Liver (tissue), 9 donors: ENCODE results near the gene FBXO31. TPM values are rescaled to one million over a fixed set of nuclear protein-coding genes. Genes with fewer than 3 reads are reported as not detected.

ENCODE experiments used
- DNase-seq: peaks from one replicate; pipeline ENCODE4 v3.0.0-alpha.2; 2017; ENCODE audit warnings: low spot score
- H3K27ac ChIP-seq, 2 donors: one replicate each; pipeline ENCODE4 v1.7.0; 2013; ENCODE audit warnings: inconsistent platforms in 2 of 2, low read length in 2 of 2, control low read depth in 1 of 2, low read depth in 1 of 2, mild to moderate bottlenecking in 1 of 2
- H3K27me3 ChIP-seq, 4 donors: one replicate each; pipeline versions ENCODE4 v1.6.1 to v1.7.0; 2013; ENCODE audit warnings: low read length in 3 of 4, inconsistent platforms in 1 of 4, mild to moderate bottlenecking in 1 of 4, moderate library complexity in 1 of 4; ENCODE audit not compliant: control insufficient read depth in 4 of 4, insufficient read depth in 4 of 4
- H3K36me3 ChIP-seq, 4 donors: one replicate each; pipeline versions ENCODE4 v1.6.1 to v1.7.0; 2013; ENCODE audit warnings: low read length in 3 of 4, mild to moderate bottlenecking in 3 of 4, low read depth in 1 of 4, moderate library complexity in 1 of 4; ENCODE audit not compliant: control insufficient read depth in 4 of 4, insufficient read depth in 3 of 4
- H3K4me1 ChIP-seq, 4 donors: one replicate each; pipeline versions ENCODE4 v1.6.1 to v1.7.0; 2013; ENCODE audit warnings: low read length in 3 of 4, mild to moderate bottlenecking in 3 of 4, moderate library complexity in 1 of 4; ENCODE audit not compliant: control insufficient read depth in 4 of 4, insufficient read depth in 4 of 4
- H3K4me3 ChIP-seq, 3 donors: one replicate each; pipeline versions ENCODE4 v1.6.1 to v1.7.0; 2013; ENCODE audit warnings: low read length in 3 of 3, control low read depth in 1 of 3, low read depth in 1 of 3, mild to moderate bottlenecking in 1 of 3
- H3K9ac ChIP-seq, 2 donors: one replicate each; pipeline ENCODE4 v1.7.0; 2013; ENCODE audit warnings: low read length in 2 of 2, mild to moderate bottlenecking in 2 of 2, moderate library complexity in 2 of 2, control low read depth in 1 of 2, low read depth in 1 of 2
- H3K9me3 ChIP-seq, 4 donors: one replicate each; pipeline versions ENCODE4 v1.6.1 to v1.7.0; 2013; ENCODE audit warnings: low read length in 3 of 4; ENCODE audit not compliant: control insufficient read depth in 4 of 4
- ATF3 ChIP-seq: IDR thresholded peaks from 2 replicates; pipeline ENCODE4 v1.6.1; 2016; ENCODE audit warnings: antibody characterized with exemption
- CTCF ChIP-seq: fragments of 150-350 bp; IDR thresholded peaks from 2 replicates; pipeline ENCODE4 v1.5.1; 2017; ENCODE audit warnings: improper control_type of control experiment, low read depth, low read length; ENCODE audit not compliant: missing input control
- EGR1 ChIP-seq, 2 donors: IDR thresholded peaks; 2 replicates each; pipeline ENCODE4 v1.6.1; 2016 to 2018; ENCODE audit warnings: antibody characterized with exemption in 2 of 2, low read depth in 2 of 2
- FOXA1 ChIP-seq: IDR thresholded peaks from 2 replicates; pipeline ENCODE4 v1.6.1; 2016; ENCODE audit warnings: antibody characterized with exemption
- FOXA2 ChIP-seq: IDR thresholded peaks from 2 replicates; pipeline ENCODE4 v1.6.1; 2016; ENCODE audit warnings: antibody characterized with exemption
- GABPA ChIP-seq, 2 donors: IDR thresholded peaks in 1 of 2; conservative IDR thresholded peaks in 1 of 2; 2 replicates each; pipeline ENCODE4 v1.6.1; 2016; ENCODE audit warnings: antibody characterized with exemption in 2 of 2, mild to moderate bottlenecking in 1 of 2, moderate library complexity in 1 of 2
- HNF4A ChIP-seq, 2 donors: conservative IDR thresholded peaks; 2 replicates each; pipeline ENCODE4 v1.6.1; 2016; ENCODE audit warnings: antibody characterized with exemption in 2 of 2, mild to moderate bottlenecking in 2 of 2
- JUND ChIP-seq, 2 donors: IDR thresholded peaks; 2 replicates each; pipeline ENCODE4 v1.6.1; 2016; ENCODE audit warnings: antibody characterized with exemption in 2 of 2
- MAX ChIP-seq: IDR thresholded peaks from 2 replicates; pipeline ENCODE4 v1.6.1; 2016; ENCODE audit warnings: antibody characterized with exemption
- RAD21 ChIP-seq, 2 donors: IDR thresholded peaks; 2 replicates each; pipeline ENCODE4 v1.6.1; 2016; ENCODE audit warnings: antibody characterized with exemption in 2 of 2, mild to moderate bottlenecking in 2 of 2
- REST ChIP-seq: IDR thresholded peaks from 2 replicates; pipeline ENCODE4 v1.6.1; 2016; ENCODE audit warnings: antibody characterized with exemption, mild to moderate bottlenecking
- RXRA ChIP-seq, 2 donors: IDR thresholded peaks; 2 replicates each; pipeline ENCODE4 v1.6.1; 2017 to 2018; ENCODE audit warnings: antibody characterized with exemption in 2 of 2, mild to moderate bottlenecking in 1 of 2
- TAF1 ChIP-seq: conservative IDR thresholded peaks from 2 replicates; pipeline ENCODE4 v1.6.1; 2016; ENCODE audit warnings: antibody characterized with exemption, mild to moderate bottlenecking
- YY1 ChIP-seq: IDR thresholded peaks from 2 replicates; pipeline ENCODE4 v1.6.1; 2016; ENCODE audit warnings: antibody characterized with exemption, mild to moderate bottlenecking
- WGBS: extraction: QIAGEN DNeasy Blood & Tissue Kit; methylation state at CpG from one replicate; pipeline ENCODE4 v1.1.7; 2013; 5-methylcytosine and 5-hydroxymethylcytosine counted together
- polyA plus RNA-seq, 2 donors: library from polyadenylated mRNA; stranded (reverse) in 1 of 2; unstranded in 1 of 2; fragments of 200-250 nt in 1 of 2; fragments of >200 nt in 1 of 2; fragmentation: Nextera tagmentation in 1 of 2; extraction: Ambion mirVana in 1 of 2; gene quantifications; one replicate each; pipeline versions ENCODE4 v1.2.1 to v1.2.3, GENCODE V29; 2013 to 2015
- total RNA-seq, 2 donors: library from RNA; depleted of rRNA; stranded (reverse); fragments of >200 nt; gene quantifications; one replicate each; pipeline ENCODE4 v1.2.3, GENCODE V29; 2014
- donor health status: healthy.
- donor health status: healthy.
- donor health status: healthy.
- donor health status: healthy.
- donor health status: healthy.

FBXO31 gene
- total and polyA plus RNA-seq, 4 donors = 13.2 to 30.3 (median 18.1) TPM

GRCh38 chr16:87361916-87362619 is 21.5 kb downstream of the FBXO31 start:
- H3K36me3 ChIP-seq = peaks cover 7 to 38% (median 34%) of the 10 kb centered on the region in 4 donors
- no peaks in the 10 kb centered on the region for H3K27me3 ChIP-seq
- WGBS = 98% methylated on average over 8 of the region's 8 CpGs
- no peak overlapping the region for H3K9ac ChIP-seq
- H3K9me3 ChIP-seq = no peaks in the 10 kb centered on the region
- H3K4me3 ChIP-seq = no peak overlapping the region
- H3K4me1 ChIP-seq = peaks cover 0 to 7% (median 6%) of the 10 kb centered on the region in 4 donors
- H3K27ac ChIP-seq = no peak overlapping the region
- TF ChIP-seq GABPA (IDR thresholded peaks at IDR 0.05 in 1 of 2, conservative IDR thresholded peaks at IDR 0.05 in 1 of 2) = no peak
- TF ChIP-seq RAD21 (IDR thresholded peaks at IDR 0.05) = no peak
- TF ChIP-seq YY1 = no peak
- DNase-seq = no peak

GRCh38 chr16:87360862-87361610 is 22.5 kb downstream of the FBXO31 start:
- H3K4me1 ChIP-seq = peaks cover 0 to 7% (median 6%) of the 10 kb centered on the region in 4 donors
- H3K27ac ChIP-seq = no peak overlapping the region
- H3K9me3 ChIP-seq = no peaks in the 10 kb centered on the region
- DNase-seq = no peak
- TF ChIP-seq ATF3 = no peak
- TF ChIP-seq HNF4A (conservative IDR thresholded peaks at IDR 0.05) = no peak
- TF ChIP-seq YY1 = no peak
- no peak for TF ChIP-seq RXRA (IDR thresholded peaks at IDR 0.05)
- no peaks in the 10 kb centered on the region for H3K27me3 ChIP-seq
- peaks cover 7 to 42% (median 37%) of the 10 kb centered on the region in 4 donors for H3K36me3 ChIP-seq
- no peak overlapping the region for H3K9ac ChIP-seq
- H3K4me3 ChIP-seq = no peak overlapping the region
- WGBS = 98% methylated on average over 16 of the region's 16 CpGs

- peaks cover 0 to 4% (median 2%) of the 10 kb centered on the region in 4 donors for H3K4me1 ChIP-seq
- H3K27ac ChIP-seq = no peak overlapping the region
- WGBS = 97% methylated on average over 7 of the region's 7 CpGs
- no peak overlapping the region for H3K9ac ChIP-seq
- H3K9me3 ChIP-seq = no peaks in the 10 kb centered on the region
- H3K4me3 ChIP-seq = no peak overlapping the region
- no peak for TF ChIP-seq MAX
- no peak for TF ChIP-seq YY1
- H3K36me3 ChIP-seq = peaks cover 7 to 41% (median 37%) of the 10 kb centered on the region in 4 donors
- DNase-seq = no peak
- no peaks in the 10 kb centered on the region for H3K27me3 ChIP-seq
These were observed 24.5 kb downstream of the FBXO31 start for GRCh38 chr16:87359121-87359520.

- no peaks in the 10 kb centered on the region for H3K27me3 ChIP-seq
- H3K4me3 ChIP-seq = no peak overlapping the region
- H3K27ac ChIP-seq = no peak overlapping the region
- H3K36me3 ChIP-seq = peaks cover 7 to 41% (median 37%) of the 10 kb centered on the region in 4 donors
- H3K4me1 ChIP-seq = no peaks in the 10 kb centered on the region
- WGBS = 88% methylated on average over 9 of the region's 9 CpGs
- H3K9ac ChIP-seq = no peak overlapping the region
- no peak for DNase-seq
- no peaks in the 10 kb centered on the region for H3K9me3 ChIP-seq
- no peak for TF ChIP-seq FOXA2
- TF ChIP-seq EGR1 (IDR thresholded peaks at IDR 0.05; ENCODE audit: low read depth in 2 of 2) = no peak
- no peak for TF ChIP-seq ATF3
- TF ChIP-seq FOXA1 = no peak
- no peak for TF ChIP-seq JUND (IDR thresholded peaks at IDR 0.05)
- TF ChIP-seq CTCF = no peak
- no peak for TF ChIP-seq MAX
- no peak for TF ChIP-seq HNF4A (conservative IDR thresholded peaks at IDR 0.05)
- TF ChIP-seq GABPA (IDR thresholded peaks at IDR 0.05 in 1 of 2, conservative IDR thresholded peaks at IDR 0.05 in 1 of 2) = no peak
- TF ChIP-seq TAF1 = no peak
- TF ChIP-seq YY1 = no peak
- no peak for TF ChIP-seq REST
These were observed 24.9 kb downstream of the FBXO31 start for GRCh38 chr16:87358696-87359095.
